Nephron progenitor cell (in vitro differentiated cells): ENCODE data around the gene GNAT2.
A peak's percentile ranks its signal among the peaks of the same experiment; 100 is the strongest.

ENCODE experiments used
- DNase-seq: peaks from one replicate; pipeline ENCODE4 v3.0.0; 2021
- H3K27ac Mint-ChIP-seq: 2 replicates; pipeline ENCODE4 v1.8.0; 2021; ENCODE audit warnings: mild to moderate bottlenecking, moderate library complexity, mixed read lengths
- H3K27me3 Mint-ChIP-seq: 2 replicates; pipeline ENCODE4 v1.8.0; 2021; ENCODE audit warnings: mild to moderate bottlenecking, low read depth, mixed read lengths; ENCODE audit not compliant: poor library complexity
- H3K36me3 Mint-ChIP-seq: 2 replicates; pipeline ENCODE4 v1.8.0; 2021; ENCODE audit warnings: low read depth, mixed read lengths
- H3K4me1 Mint-ChIP-seq: 2 replicates; pipeline ENCODE4 v1.8.0; 2021; ENCODE audit warnings: mixed read lengths
- H3K4me3 Mint-ChIP-seq: 2 replicates; pipeline ENCODE4 v1.8.0; 2021; ENCODE audit warnings: mild to moderate bottlenecking, moderate library complexity, mixed read lengths
- H3K9me3 Mint-ChIP-seq: 2 replicates; pipeline ENCODE4 v1.8.0; 2021; ENCODE audit warnings: mild to moderate bottlenecking, moderate library complexity, mixed read lengths
- TF ChIP-seq, protein P1 (sequence below): fragments of 200-600 bp; sonication (generic); IDR thresholded peaks from 2 replicates; pipeline ENCODE4 v1.5.0; 2021; ENCODE audit warnings: antibody characterized with exemption

Gene GNAT2

DNA sequence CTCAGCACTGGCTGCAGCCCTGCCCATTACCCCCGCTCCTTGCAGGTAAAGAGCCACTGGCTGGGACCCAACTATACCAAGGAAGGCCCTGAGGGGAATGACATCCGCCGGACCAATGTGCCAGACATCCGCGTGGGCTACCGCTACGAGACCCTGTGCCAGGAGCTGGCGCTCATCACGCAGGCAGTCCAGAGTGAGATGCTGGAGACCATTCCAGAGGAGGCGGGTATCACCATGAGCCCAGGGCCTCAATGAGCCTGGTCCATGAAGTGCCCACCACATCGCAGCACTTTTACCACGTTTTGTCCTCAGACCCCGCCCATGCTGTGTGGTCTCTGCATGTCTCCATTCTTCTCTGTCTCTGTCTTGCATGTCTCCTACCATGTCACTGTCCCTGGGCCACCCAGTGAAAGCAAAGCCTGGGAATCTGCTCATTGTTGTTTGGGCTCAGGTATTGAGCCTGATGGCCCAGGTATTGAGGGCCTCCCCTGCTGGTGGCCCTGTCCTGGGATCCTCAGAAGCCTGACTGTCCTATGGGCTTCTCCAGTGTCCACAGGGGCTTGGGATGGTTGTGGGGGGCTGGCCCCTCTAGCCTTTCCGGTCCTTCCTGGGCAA, 11.6 kb upstream of the GNAT2 start:
- Mint-ChIP-seq H3K4me3 (no peak overlapping the region), H3K9me3 (no peaks in the 10 kb centered on the region), H3K27ac (no peak overlapping the region), H3K36me3 (peaks cover 36% of the 10 kb centered on the region), H3K4me1 (peaks cover 20% of the 10 kb centered on the region), H3K27me3 (no peaks in the 10 kb centered on the region)
- no peak for DNase-seq
- TF ChIP-seq, protein P1, sequence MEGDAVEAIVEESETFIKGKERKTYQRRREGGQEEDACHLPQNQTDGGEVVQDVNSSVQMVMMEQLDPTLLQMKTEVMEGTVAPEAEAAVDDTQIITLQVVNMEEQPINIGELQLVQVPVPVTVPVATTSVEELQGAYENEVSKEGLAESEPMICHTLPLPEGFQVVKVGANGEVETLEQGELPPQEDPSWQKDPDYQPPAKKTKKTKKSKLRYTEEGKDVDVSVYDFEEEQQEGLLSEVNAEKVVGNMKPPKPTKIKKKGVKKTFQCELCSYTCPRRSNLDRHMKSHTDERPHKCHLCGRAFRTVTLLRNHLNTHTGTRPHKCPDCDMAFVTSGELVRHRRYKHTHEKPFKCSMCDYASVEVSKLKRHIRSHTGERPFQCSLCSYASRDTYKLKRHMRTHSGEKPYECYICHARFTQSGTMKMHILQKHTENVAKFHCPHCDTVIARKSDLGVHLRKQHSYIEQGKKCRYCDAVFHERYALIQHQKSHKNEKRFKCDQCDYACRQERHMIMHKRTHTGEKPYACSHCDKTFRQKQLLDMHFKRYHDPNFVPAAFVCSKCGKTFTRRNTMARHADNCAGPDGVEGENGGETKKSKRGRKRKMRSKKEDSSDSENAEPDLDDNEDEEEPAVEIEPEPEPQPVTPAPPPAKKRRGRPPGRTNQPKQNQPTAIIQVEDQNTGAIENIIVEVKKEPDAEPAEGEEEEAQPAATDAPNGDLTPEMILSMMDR, result no peak

DNA sequence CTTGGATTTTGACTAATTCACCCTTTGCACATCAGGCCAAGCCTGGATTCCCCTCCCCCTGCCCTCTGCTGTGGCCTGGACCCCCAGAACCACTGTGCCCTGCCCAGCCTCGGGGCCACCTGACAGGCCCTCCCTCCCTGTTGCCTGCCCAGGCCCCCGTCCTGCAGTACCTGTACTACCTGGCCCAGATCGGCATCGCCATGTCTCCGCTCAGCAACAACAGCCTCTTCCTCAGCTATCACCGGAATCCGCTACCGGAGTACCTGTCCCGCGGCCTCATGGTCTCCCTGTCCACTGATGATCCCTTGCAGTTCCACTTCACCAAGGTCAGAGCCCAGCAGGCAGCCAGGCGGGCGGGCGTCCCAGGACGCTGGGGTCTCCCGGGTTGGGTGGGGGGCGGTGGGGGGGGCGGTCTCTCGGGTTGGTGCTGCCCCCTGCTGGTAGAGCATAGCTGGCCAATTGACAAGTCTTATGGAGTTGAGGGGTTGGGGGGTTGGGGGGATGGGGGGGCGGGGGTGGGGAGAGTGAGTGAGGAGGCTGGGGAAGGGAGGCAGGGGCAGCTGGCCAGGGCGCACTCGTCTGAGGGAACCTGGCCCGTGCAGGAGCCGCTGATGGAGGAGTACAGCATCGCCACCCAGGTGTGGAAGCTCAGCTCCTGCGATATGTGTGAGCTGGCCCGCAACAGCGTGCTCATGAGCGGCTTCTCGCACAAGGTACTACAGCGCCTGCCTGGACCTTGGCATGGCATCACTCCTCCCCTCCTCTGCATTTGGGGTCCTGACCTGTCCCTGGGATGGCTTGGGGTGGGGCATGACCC, 10.9 kb upstream of the GNAT2 start:
- no peaks in the 10 kb centered on the region for H3K9me3 Mint-ChIP-seq
- H3K36me3 Mint-ChIP-seq, result peaks cover 38% of the 10 kb centered on the region
- no peak overlapping the region for H3K27ac Mint-ChIP-seq
- no peaks in the 10 kb centered on the region for H3K27me3 Mint-ChIP-seq
- peaks cover 24% of the 10 kb centered on the region for H3K4me1 Mint-ChIP-seq
- TF ChIP-seq, protein P1, result no peak
- peak; percentile 58 for DNase-seq
- no peak overlapping the region for H3K4me3 Mint-ChIP-seq

DNA sequence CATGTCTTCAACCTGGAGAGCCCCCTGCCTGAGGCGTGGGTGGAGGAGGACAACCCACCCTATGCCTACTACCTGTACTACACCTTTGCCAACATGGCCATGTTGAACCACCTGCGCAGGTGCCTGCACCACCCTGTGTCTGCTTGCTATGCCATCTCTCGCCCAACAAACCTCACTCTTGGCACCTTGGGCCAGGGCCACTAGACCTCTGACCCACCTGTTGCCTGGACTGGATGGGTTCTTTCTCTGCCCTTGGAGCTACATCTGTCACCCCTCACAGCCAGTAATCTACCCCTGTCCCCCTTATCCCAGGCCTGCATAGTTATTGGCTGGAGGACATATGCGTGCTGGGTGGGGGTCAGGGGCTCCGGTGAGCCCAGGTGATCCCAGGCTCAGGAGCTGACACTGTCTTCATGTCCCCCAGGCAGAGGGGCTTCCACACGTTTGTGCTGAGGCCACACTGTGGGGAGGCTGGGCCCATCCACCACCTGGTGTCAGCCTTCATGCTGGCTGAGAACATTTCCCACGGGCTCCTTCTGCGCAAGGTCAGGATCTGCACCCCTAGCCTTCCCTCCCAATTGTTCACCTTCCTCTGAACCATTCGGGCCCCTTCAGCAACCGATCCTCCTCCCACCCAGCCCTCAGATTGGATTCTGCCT, 10.1 kb upstream of the GNAT2 start:
- no peak for DNase-seq

DNA sequence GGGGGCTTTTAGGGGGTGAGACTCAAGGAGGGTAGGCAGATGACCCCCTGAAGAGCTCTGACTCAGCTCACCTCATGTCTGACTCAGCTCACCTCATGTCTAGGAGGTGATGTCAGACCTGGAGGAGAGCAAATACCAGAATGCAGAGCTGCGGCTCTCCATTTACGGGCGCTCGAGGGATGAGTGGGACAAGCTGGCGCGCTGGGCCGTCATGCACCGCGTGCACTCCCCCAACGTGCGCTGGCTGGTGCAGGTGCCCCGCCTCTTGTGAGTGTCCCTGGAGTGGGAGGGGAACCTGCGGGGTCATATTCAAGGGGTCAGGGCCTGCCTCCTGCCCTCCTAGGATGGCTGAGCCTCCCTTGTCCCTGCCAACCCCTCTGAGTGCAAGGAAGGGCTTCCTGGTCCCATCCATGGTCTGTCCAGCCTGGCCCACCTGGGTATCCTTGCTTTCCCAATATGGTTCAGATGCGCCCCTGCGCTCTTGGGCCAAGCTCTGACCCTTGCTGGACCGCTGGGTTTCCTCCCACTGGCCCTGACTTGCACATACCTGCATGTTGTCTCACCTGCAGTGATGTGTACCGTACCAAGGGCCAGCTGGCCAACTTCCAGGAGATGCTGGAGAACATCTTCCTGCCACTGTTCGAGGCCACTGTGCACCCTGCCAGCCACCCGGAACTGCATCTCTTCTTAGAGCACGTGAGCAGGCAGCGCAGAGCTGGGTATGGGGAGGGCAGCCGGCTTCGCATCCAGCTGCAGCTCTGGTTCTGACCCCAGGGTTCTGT, 9.3 kb upstream of the GNAT2 start:
- H3K4me3 Mint-ChIP-seq, result no peak overlapping the region
- TF ChIP-seq, protein P1, result no peak
- no peak for DNase-seq
- H3K9me3 Mint-ChIP-seq, result no peaks in the 10 kb centered on the region
- H3K27ac Mint-ChIP-seq, result no peak overlapping the region
- H3K36me3 Mint-ChIP-seq, result peaks cover 38% of the 10 kb centered on the region
- no peaks in the 10 kb centered on the region for H3K27me3 Mint-ChIP-seq
- peaks cover 37% of the 10 kb centered on the region for H3K4me1 Mint-ChIP-seq

More for the DNA sequence above, 10.1 kb upstream of the GNAT2 start:
- Mint-ChIP-seq H3K27me3 (no peaks in the 10 kb centered on the region), H3K4me3 (no peak overlapping the region), H3K36me3 (peaks cover 38% of the 10 kb centered on the region), H3K27ac (no peak overlapping the region), H3K9me3 (no peaks in the 10 kb centered on the region), H3K4me1 (peaks cover 30% of the 10 kb centered on the region)
- TF ChIP-seq, protein P1, result no peak

DNA sequence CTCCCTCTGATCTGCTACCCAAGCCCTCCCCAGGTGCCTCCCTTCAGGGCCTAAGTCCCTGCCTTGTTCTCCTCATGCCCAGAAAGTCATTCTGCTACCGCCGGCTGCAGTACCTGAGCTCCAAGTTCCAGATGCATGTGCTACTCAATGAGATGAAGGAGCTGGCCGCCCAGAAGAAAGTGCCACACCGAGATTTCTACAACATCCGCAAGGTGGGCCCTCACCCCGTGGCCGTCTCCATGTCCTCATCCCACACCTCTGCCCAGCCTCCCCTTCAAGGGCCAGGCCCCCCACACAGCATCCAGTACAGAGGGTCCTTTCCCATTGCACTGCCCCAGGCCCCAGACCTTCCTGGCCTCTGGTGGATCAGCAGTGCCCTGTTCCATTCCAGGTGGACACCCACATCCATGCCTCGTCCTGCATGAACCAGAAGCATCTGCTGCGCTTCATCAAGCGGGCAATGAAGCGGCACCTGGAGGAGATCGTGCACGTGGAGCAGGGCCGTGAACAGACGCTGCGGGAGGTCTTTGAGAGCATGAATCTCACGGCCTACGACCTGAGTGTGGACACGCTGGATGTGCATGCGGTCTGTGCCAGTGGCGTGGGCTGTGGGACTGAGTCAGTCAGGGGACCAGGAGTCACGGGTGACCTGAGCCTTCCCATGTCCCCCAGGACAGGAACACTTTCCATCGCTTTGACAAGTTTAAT, 8.4 kb upstream of the GNAT2 start:
- Mint-ChIP-seq H3K36me3 (peaks cover 38% of the 10 kb centered on the region), H3K27ac (no peak overlapping the region), H3K4me3 (no peak overlapping the region), H3K27me3 (peaks cover 2% of the 10 kb centered on the region), H3K9me3 (no peaks in the 10 kb centered on the region), H3K4me1 (peaks cover 46% of the 10 kb centered on the region)
- TF ChIP-seq, protein P1, result no peak
- DNase-seq, result no peak
